ENCODE measurements around the gene USH1C. TPM values are rescaled to one million over a fixed set of nuclear protein-coding genes. Genes with fewer than 3 reads are reported as not detected.

Gene USH1C
- total RNA-seq, 1 experiment from 2014 or later: 101 TPM

DNA sequence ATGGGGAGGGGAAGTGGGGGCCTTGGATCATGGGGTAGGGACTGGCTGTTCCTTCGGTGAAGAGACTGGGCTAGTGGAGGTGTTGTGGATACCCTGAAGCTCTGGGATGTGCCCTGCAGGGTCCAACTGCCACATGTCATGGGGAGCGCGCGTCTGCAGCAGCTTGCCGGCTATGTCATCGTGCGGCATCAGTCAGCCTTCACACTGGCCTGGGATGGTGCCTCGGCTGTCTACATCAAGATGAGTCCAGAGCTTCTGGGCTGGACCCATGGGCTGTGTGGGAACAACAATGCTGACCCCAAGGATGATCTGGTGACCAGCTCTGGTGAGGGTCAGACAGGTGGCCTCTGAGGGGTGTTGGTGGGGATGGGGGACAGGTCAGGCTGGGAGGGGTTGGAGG lies 12.8 kb upstream of the USH1C start:
- Mint-ChIP-seq H3K9me3 (ENCODE audit: unreplicated experiment) (no peaks in the 10 kb centered on the region), H3K27ac (ENCODE audit: unreplicated experiment) (no peak overlapping the region), H3K36me3 (ENCODE audit: insufficient read depth, unreplicated experiment) (no peaks in the 10 kb centered on the region), H3K4me1 (ENCODE audit: low read depth, unreplicated experiment) (peaks cover 17% of the 10 kb centered on the region), H3K27me3 (ENCODE audit: insufficient read depth, unreplicated experiment) (no peaks in the 10 kb centered on the region), H3K4me3 (ENCODE audit: unreplicated experiment) (no peak overlapping the region)
- H3K27me3 ChIP-seq (replicated peaks; ENCODE audit: control insufficient read depth, insufficient read depth, low read length): no peaks in the 10 kb centered on the region
- POLR2A ChIA-PET: no interaction called here
- peaks cover 46% of the 10 kb centered on the region for H3K4me1 ChIP-seq
- intact Hi-C loops (cut with micrococcal nuclease; ENCODE audit: unreplicated experiment): no loop called here
- H3K36me3 ChIP-seq (ENCODE audit: control insufficient read depth, insufficient read depth, low read length): no peaks in the 10 kb centered on the region
- CTCF ChIA-PET: no interaction called here
- BruUV-seq (replicated peaks): no TSS peak
- TF ChIP-seq CTCF (IDR thresholded peaks at IDR 0.05; ENCODE audit: insufficient read depth in 1 of 2, low read depth in 1 of 2, low read length in 1 of 2, severe bottlenecking in 1 of 2, unreplicated experiment in 1 of 2): no peak
- no peak overlapping the region for H3K4me3 ChIP-seq (ENCODE audit: low read depth, low read length)
- no peaks in the 10 kb centered on the region for H3K9me3 ChIP-seq
- peak in 1 of 2 experiments; percentile 23 for DNase-seq

- intact Hi-C loops (cut with micrococcal nuclease; ENCODE audit: unreplicated experiment): no loop called here
- Histone ChIP-seq H3K4me1 (peaks cover 23% of the 10 kb centered on the region), H3K4me3 (ENCODE audit: low read depth, low read length) (no peak overlapping the region), H3K9me3 (no peaks in the 10 kb centered on the region), H3K36me3 (ENCODE audit: control insufficient read depth, insufficient read depth, low read length) (no peaks in the 10 kb centered on the region), H3K27me3 (replicated peaks; ENCODE audit: control insufficient read depth, insufficient read depth, low read length) (no peaks in the 10 kb centered on the region)
- peaks cover 1% of the 10 kb centered on the region for H3K36me3 Mint-ChIP-seq (ENCODE audit: insufficient read depth, unreplicated experiment)
- H3K27me3 Mint-ChIP-seq (ENCODE audit: insufficient read depth, unreplicated experiment): no peaks in the 10 kb centered on the region
- H3K27ac Mint-ChIP-seq (ENCODE audit: unreplicated experiment): no peak overlapping the region
- TF ChIP-seq CTCF (IDR thresholded peaks at IDR 0.05; ENCODE audit: insufficient read depth in 1 of 2, low read depth in 1 of 2, low read length in 1 of 2, severe bottlenecking in 1 of 2, unreplicated experiment in 1 of 2): no peak
- DNase-seq: peak in 1 of 2 experiments; percentile 32
- H3K9me3 Mint-ChIP-seq (ENCODE audit: unreplicated experiment): no peaks in the 10 kb centered on the region
- no peak overlapping the region for H3K4me3 Mint-ChIP-seq (ENCODE audit: unreplicated experiment)
- peaks cover 7% of the 10 kb centered on the region for H3K4me1 Mint-ChIP-seq (ENCODE audit: low read depth, unreplicated experiment)
- CTCF ChIA-PET: interaction anchor here (1.1 kb wide), 1 partner anchor 9 kb away, joined by 4 read pairs; no protein-coding TSS in a partner anchor
- no TSS peak for BruUV-seq (replicated peaks)
- POLR2A ChIA-PET: no interaction called here
Measured at GRCh38 chr11:17554487-17554886, 10.3 kb upstream of the USH1C start.

GRCh38 chr11:17553249-17553546 lies 9.0 kb upstream of the USH1C start:
- no TSS peak for BruUV-seq (replicated peaks)
- Histone ChIP-seq H3K36me3 (ENCODE audit: control insufficient read depth, insufficient read depth, low read length) (no peaks in the 10 kb centered on the region), H3K4me3 (ENCODE audit: low read depth, low read length) (no peak overlapping the region), H3K9me3 (no peaks in the 10 kb centered on the region), H3K27me3 (replicated peaks; ENCODE audit: control insufficient read depth, insufficient read depth, low read length) (no peaks in the 10 kb centered on the region), H3K4me1 (peaks cover 10% of the 10 kb centered on the region)
- TF ChIP-seq CTCF (IDR thresholded peaks at IDR 0.05; ENCODE audit: insufficient read depth in 1 of 2, low read depth in 1 of 2, low read length in 1 of 2, severe bottlenecking in 1 of 2, unreplicated experiment in 1 of 2): no peak
- intact Hi-C loops (cut with micrococcal nuclease; ENCODE audit: unreplicated experiment): no loop called here
- Mint-ChIP-seq H3K9me3 (ENCODE audit: unreplicated experiment) (no peaks in the 10 kb centered on the region), H3K4me1 (ENCODE audit: low read depth, unreplicated experiment) (peaks cover 2% of the 10 kb centered on the region), H3K36me3 (ENCODE audit: insufficient read depth, unreplicated experiment) (peaks cover 5% of the 10 kb centered on the region), H3K27me3 (ENCODE audit: insufficient read depth, unreplicated experiment) (no peaks in the 10 kb centered on the region), H3K4me3 (ENCODE audit: unreplicated experiment) (no peak overlapping the region), H3K27ac (ENCODE audit: unreplicated experiment) (no peak overlapping the region)
- peak in 1 of 2 experiments; percentile 21 for DNase-seq
- ChIA-PET POLR2A (no interaction called here), CTCF (interaction anchor here (0.8 kb wide), 1 partner anchor 14 kb away, joined by 3 read pairs; no protein-coding TSS in a partner anchor)

Measured in Caco-2 (cell line).